Heart left ventricle (tissue), 13 donors: ENCODE measurements around the gene FREY1.

Experiments used
- CTCF ChIP-seq, 12 donors: fragments of 200-600 bp; sonication (generic) in 4 of 12; IDR thresholded peaks; one replicate each; pipeline versions ENCODE4 v1.5.0 to v1.8.0; 2018 to 2022; ENCODE audit warnings: antibody characterized with exemption in 12 of 12, mild to moderate bottlenecking in 5 of 12
- POLR2A ChIP-seq, 2 donors: fragments of 450-650 bp; IDR thresholded peaks; one replicate each; pipeline ENCODE4 v1.6.1; 2017; ENCODE audit warnings: antibody characterized with exemption in 2 of 2, mild to moderate bottlenecking in 2 of 2, moderate library complexity in 2 of 2
- donor health status: ischemic (EF 13 %, LVEDD 7.1; RV severe dilation, severe dysfunction).
- donor health status: DM: no; HTN: yes; CAD: no.
- donor health status: DM: no; HTN: no; CAD: no.
- donor health status: ischemic (EF 25% LVEDD 6.9; RV normal size, moderate dysfunction).
- donor health status: ischemic (EF 25% LVEDD 5.7; RV mildly dilated, moderate dysfunction).
- donor health status: ischemic (EF 35%, LVEDD 5.7; RV mildly dilated, moderate dysfunction).
- donor health status: nonischemic (EF 11% LVEDD 7.7; RV severe dilation, severe dysfunction).
- donor health status: DM: yes; HTN: yes; CAD: no.
- donor health status: PGD.
- donor health status: ischemic (EF 29% LVEDD 5.4; RV normal size, mild dysfunction).
- donor health status: nonischemic (EF 23%, LVEDD 6.1; RV moderate dilation, normal function).

GRCh38 chr11:45906096-45906682, 882 bp downstream of the FREY1 start:
- no peak for TF ChIP-seq CTCF (IDR thresholded peaks at IDR 0.05)
- no peak for TF ChIP-seq POLR2A (IDR thresholded peaks at IDR 0.05)
